GM18519 (cell line): ENCODE measurements around the gene GPATCH4.
"Not testable (repeated sequence)": the region's sequence is repeated elsewhere in the genome, so short reads cannot be mapped to it uniquely, and the experiment has no call there.

Source experiments
- ATAC-seq: cut with Tn5 transposase; IDR thresholded peaks from one replicate; pipeline ENCODE4 v1.9.1; 2021; ENCODE audit warnings: mild to moderate bottlenecking, moderate library complexity; ENCODE audit not compliant: unreplicated experiment, low FRiP score

GPATCH4 gene

DNA sequence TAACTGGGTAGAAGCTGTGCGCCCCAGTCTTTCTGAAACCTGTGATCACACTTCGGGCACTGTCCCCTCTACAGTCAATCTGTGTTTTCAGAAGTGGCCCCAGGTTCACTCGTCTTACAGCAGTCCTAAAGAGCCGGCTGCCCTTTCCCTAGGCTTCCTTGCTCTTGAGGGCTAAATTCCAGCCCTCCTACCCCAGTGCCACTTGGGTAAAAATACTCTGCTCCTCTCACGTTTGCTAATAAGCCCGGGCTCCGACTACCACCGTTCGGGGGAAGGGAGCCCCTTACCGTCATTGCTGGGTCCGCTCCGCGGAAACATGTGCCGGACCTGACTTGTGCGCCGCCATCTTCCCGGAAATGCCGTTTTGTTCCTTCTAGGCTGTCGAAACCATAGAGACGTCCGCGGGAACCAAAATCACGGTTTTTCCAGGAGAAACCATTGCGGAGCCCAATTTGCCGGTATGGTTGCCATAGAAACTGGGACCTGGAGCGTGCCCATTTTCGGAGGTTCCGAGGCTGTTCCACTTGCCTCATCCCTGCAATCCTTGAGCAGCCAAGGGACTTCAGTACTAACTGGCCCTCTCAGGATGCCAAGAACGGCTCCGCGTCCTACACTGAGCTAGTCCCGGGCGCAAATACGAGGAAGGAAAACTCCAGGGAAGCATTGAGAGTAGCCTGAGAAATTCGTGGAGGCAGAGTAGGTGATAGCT, at the start of gene GPATCH4:
Gene GPATCH4, minus strand, starts transcription at position 358 of the 709 bp plus-strand sequence.
- no peak for ATAC-seq

DNA sequence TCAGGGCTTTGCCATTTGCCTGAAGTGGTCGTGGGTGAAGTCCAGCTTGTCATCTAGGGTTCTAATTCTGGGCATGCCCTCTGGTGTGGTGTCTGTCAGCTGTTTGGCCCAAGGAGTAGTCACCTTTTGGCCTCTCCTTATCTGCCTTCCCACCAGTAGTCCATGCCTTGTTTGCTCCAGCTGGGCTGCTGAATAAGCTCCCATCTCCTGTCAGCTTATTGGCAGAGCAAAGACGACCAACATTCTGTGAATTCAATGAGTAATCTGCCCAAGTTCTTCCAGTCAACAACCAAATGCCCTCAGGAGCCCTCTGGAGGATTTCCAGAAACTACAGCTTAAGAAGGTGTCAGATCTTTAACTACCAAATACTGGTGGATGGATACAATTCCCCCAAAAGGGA, 47.7 kb upstream of the GPATCH4 start:
- no peak for ATAC-seq

DNA sequence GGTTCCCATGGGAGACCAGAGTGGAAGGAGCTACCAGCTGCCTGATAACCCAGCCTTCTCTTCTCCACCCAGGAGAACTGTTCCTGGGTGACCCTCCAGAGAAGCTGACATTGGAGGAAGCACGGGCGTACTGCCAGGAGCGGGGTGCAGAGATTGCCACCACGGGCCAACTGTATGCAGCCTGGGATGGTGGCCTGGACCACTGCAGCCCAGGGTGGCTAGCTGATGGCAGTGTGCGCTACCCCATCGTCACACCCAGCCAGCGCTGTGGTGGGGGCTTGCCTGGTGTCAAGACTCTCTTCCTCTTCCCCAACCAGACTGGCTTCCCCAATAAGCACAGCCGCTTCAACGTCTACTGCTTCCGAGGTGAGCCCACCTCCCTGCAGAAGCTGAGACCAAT, 47.2 kb upstream of the GPATCH4 start:
- no peak for ATAC-seq

DNA sequence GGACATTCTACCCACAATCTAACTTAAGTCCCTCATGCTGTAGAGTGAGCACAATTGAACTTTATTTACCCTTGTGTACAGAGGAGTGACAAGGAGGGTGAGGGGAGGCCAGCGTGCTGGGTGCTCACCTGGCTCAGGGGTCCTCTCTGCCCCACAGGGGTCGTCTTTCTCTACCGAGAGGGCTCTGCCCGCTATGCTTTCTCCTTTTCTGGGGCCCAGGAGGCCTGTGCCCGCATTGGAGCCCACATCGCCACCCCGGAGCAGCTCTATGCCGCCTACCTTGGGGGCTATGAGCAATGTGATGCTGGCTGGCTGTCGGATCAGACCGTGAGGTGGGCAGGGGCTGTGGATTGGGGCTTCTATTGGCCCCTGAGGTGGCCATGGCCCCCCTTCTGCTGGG, 46.1 kb upstream of the GPATCH4 start:
- no peak for ATAC-seq

GRCh38 chr1:156646738-156647211, 45.5 kb upstream of the GPATCH4 start:
- ATAC-seq, result no peak

DNA sequence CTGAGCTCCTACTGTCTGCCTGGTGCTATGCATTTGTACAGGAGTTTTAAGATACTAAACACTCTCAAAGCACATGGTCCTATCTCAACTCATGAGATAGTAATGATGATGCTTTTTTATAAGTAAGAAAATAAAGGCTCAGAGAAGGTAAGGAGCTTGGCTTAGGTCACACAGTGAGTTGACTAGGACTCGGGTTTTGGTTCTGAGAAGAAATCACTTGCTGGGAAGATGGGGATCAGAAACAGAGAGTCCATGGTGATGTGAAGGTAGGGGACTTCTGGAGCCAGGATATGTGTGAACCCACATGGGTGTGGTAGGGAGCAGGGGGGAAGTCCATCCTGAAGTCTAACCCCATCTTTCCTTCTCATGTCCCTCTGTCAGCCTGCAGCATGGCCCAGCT, 44.4 kb upstream of the GPATCH4 start:
- no peak for ATAC-seq

DNA sequence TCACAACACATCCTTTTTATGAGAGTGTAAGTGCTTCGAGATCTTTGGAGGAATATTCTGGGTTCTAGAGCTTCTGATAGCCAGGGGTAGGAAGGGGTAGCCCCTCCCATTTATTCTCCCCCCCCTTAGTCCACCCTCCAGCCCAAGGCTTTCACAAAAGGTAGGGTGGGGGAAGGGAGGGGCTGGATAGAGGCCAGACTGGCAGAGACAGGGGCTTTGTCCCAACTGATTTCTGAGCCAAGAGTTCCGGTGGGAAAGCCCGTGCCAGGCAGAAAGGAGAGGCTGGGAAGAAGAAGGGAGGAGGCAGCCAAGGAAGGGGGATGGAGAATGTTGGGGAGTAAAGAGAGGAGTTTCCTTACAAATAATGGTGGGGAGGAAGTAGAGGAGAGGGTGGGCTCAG, 43.8 kb upstream of the GPATCH4 start:
- no peak for ATAC-seq

- no peak for ATAC-seq
Measured at GRCh38 chr1:156644640-156645039, 43.4 kb upstream of the GPATCH4 start.

DNA sequence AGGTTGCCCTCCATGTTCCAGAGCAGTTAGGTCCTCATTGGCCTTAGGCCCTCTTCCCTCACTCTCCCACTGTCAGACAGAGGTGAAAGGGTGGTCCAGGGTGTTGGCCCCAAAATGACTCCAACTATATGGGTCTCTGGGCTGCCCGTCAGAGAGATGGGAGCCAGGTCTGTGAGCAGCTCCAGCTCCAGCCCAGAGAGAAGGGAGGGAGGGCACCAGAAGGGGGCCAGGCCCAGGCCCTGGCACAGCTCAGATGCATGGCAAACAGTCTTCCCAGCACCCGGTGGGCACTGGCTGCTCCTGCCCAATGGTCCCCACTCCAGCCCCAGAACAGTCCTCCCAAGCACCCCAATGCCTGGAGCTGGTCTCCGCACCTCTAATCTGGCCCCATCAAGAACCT, 42.9 kb upstream of the GPATCH4 start:
- ATAC-seq, result no peak

GRCh38 chr1:156643778-156644092, 42.5 kb upstream of the GPATCH4 start:
- no peak for ATAC-seq

DNA sequence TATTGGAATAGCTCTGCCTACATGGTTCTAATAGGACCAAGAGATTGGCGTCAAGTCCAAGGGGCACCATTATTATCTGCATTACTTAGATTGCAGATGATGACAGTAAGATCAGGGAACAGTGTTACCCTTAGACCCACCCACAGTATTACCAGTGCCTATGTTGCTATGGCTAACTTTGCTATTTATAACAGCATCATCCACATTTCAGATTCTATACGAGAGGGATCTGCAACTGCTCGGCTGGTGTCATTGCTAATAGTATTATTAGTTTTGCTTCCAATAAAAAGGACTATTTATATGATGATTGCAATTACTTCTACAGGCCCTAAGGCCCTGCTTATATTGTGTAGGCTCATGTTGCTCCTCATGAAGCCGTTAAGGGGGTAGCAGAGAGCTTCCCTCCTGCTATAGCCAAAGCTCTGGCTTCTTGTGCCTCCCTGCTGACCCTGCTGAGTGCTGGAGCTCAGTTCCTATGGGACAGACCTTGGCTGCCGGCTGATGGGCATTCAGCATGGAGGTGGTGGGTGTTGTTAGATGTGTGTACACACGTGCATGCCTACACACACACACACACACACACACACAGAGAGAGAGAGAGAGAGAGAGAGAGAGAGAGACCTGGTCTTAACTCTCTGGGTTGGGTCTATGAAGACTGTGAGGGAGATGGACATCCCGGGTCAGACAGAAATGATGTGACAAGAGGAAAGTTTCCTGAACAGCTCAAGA, 41.9 kb upstream of the GPATCH4 start:
- ATAC-seq, result no peak

- no peak for ATAC-seq
Measured at GRCh38 chr1:156642265-156643048, 41.2 kb upstream of the GPATCH4 start.

GRCh38 chr1:156641761-156642264, 40.5 kb upstream of the GPATCH4 start, which contains the start of gene BCAN:
Gene BCAN, plus strand, starts transcription at chr1:156642117. Its CDS starts 3,938 bp downstream, at chr1:156646055.
- no peak for ATAC-seq

DNA sequence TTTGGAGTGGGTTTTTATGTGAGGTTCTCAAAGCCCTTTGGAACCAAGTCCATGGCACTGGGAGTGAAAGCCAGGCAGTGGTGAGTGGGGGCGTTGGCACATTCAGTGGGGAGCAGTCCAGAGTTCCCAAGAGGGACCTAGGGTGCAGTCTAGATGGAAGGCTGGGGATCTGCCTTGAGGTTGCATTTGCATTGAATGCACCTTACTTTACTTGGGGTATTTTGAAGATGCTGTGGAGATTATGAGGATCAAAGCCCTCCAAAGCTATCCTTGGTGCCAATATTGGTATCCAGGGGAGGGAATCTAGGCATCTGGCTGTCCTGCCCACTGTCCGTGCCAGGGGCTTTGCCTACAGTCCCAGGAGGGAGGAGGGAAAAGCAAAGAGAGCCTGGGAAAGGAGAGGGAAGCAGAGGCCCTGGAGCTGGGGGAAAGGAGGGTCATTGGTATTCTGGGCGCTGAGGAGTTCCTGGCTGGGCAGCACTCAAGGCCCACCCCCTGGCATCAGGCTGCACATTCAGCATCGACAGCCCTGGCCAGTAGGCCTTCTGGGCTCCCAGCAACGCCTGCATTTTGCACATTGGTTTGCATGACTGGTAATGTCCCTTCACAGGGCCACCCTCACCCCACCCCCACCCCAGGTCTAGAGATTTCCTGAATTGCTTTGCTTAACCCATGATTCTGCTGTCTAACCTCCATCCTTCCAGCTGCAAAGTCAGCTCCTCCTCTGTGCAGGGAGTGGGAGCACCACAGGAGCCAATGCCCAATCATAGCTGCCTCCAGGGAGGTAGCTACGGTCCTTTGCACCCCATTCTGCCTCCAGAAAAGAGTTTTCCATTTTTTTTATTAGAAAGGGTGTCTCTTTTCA, 39.8 kb upstream of the GPATCH4 start:
- ATAC-seq, result no peak

- ATAC-seq, result no peak
Measured at GRCh38 chr1:156639601-156640101, 38.4 kb upstream of the GPATCH4 start.

GRCh38 chr1:156638189-156638985, 37.1 kb upstream of the GPATCH4 start:
- no peak for ATAC-seq

DNA sequence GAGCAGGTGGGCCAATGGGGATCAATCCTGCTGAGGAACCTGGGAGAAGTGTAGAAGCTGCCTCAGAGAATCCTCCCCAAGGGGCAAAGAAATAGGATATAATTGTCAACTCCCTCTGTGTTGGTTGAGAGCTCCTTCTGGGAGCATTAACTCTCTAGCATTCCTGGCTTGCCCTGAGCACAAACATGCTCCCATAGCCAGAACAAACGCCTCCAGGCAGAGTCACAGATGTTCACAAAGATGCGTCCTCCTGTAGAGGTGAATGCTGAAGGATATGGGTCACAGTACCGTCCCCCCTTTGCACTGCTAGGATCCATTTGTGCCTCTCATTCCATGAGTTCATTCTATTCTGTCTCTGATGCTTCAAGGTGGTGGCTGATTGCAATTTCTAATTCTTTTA, 31.1 kb upstream of the GPATCH4 start:
- no peak for ATAC-seq

DNA sequence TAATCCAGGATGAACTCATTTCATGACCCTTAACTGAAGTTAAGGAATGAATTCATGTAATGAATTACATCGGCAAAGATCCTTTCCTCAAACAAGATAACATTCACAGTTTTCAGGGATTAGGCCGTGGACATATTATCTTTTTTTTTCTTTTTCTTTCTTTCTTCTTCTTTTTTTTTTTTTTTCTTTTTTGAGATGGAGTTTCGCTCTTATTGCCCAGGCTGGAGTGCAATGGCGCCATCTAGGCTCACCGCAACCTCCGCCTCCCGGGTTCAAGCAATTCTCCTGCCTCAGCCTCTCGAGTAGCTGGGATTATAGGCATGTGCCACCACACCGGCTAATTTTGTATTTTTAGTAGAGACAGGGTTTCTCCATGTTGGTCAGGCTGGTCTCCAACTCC, 29.9 kb upstream of the GPATCH4 start:
- not testable (repeated sequence) for ATAC-seq

GRCh38 chr1:156629823-156630449, 28.7 kb upstream of the GPATCH4 start:
- no peak for ATAC-seq
